ENCODE data around the gene SLC5A6. TPM values are rescaled to one million over a fixed set of nuclear protein-coding genes. Genes with fewer than 3 reads are reported as not detected.

SLC5A6 gene
- total RNA-seq, 1 experiment from 2014 or later, result 122 TPM

GRCh38 chr2:27189989-27190388 lies 22.1 kb downstream of the SLC5A6 start:
- TF ChIP-seq CTCF (conservative IDR thresholded peaks at IDR 0.05), result no peak
- no CpG with 5 or more reads among the region's 8 CpGs for WGBS (ENCODE audit: extremely low coverage, insufficient read length, low lambda C conversion rate)
- H3K79me2 ChIP-seq (ENCODE audit: insufficient read depth, low read length), result no peaks in the 10 kb centered on the region
- H4K8ac ChIP-seq (replicated peaks; ENCODE audit: insufficient read length, low read depth, low read length), result no peak overlapping the region
- H3K4me2 ChIP-seq (ENCODE audit: insufficient read depth, insufficient read length, low read length), result no peak overlapping the region
- no peaks in the 10 kb centered on the region for H3K4me1 ChIP-seq (ENCODE audit: insufficient read depth, low read length)
- Mint-ChIP-seq H3K4me1 (no peaks in the 10 kb centered on the region), H3K4me3 (no peak overlapping the region), H3K27me3 (ENCODE audit: low read depth) (no peaks in the 10 kb centered on the region; the same call in 1 of the 2 replicates), H3K9me3 (no peaks in the 10 kb centered on the region; a peak in 1 of 5 replicates), H3K27ac (no peak overlapping the region), H3K36me3 (ENCODE audit: insufficient read depth in 1 of 3, low read depth in 3 of 3) (no peaks in the 10 kb centered on the region)
- no peak overlapping the region for H2BK120ac ChIP-seq (ENCODE audit: low read depth, low read length, poor library complexity, severe bottlenecking)
- no peak overlapping the region for H4K5ac ChIP-seq (ENCODE audit: insufficient read length, low read depth, low read length)
- no peak overlapping the region for H3K27ac ChIP-seq (ENCODE audit: insufficient read length, low read depth, low read length)
- H3K79me1 ChIP-seq (ENCODE audit: insufficient read depth, low read depth, low read length, poor library complexity, severe bottlenecking), result no peaks in the 10 kb centered on the region
- no peak overlapping the region for H3K14ac ChIP-seq (ENCODE audit: insufficient read depth, low read length)
- H2AFZ ChIP-seq (ENCODE audit: low read length), result no peak overlapping the region
- no peak overlapping the region for H2BK20ac ChIP-seq (ENCODE audit: low read depth, low read length, poor library complexity, severe bottlenecking)
- H3K23me2 ChIP-seq (ENCODE audit: insufficient read length, low read depth, low read length, poor library complexity, severe bottlenecking), result no peaks in the 10 kb centered on the region
- H4K20me1 ChIP-seq (ENCODE audit: control insufficient read depth, insufficient read depth, insufficient read length), result no peaks in the 10 kb centered on the region
- no peak overlapping the region for H3K9ac ChIP-seq (ENCODE audit: extremely low read depth, insufficient read length, low read length)
- no peak overlapping the region for H2AK5ac ChIP-seq (ENCODE audit: insufficient read length, low read length)
- no peaks in the 10 kb centered on the region for H3K9me3 ChIP-seq (ENCODE audit: control insufficient read depth, low read depth, low read length)
- no peak overlapping the region for H3K23ac ChIP-seq (ENCODE audit: insufficient read length, low read depth, low read length)
- no peak overlapping the region for H3K18ac ChIP-seq (ENCODE audit: insufficient read length, low read depth, low read length)
- no peak overlapping the region for H3T11ph ChIP-seq (ENCODE audit: low read length)
- H2BK15ac ChIP-seq (ENCODE audit: low read depth, low read length), result no peak overlapping the region
- no peak overlapping the region for H4K91ac ChIP-seq (ENCODE audit: insufficient read length, low read depth, low read length)
- H3K56ac ChIP-seq (ENCODE audit: insufficient read length, low read depth, low read length), result no peak overlapping the region
- H2BK5ac ChIP-seq (ENCODE audit: insufficient read length, low read length), result no peak overlapping the region
- no peaks in the 10 kb centered on the region for H3K27me3 ChIP-seq (ENCODE audit: insufficient read depth, low read length)
- H3K4ac ChIP-seq (ENCODE audit: low read depth, low read length), result no peak overlapping the region
- H2BK12ac ChIP-seq (ENCODE audit: insufficient read length, low read depth, low read length), result no peak overlapping the region
- no peak for DNase-seq
